ENCODE measurements around the gene KRTAP25-1. TPM values are rescaled to one million over a fixed set of nuclear protein-coding genes. Genes with fewer than 3 reads are reported as not detected.

The KRTAP25-1 gene
- total RNA-seq, 1 experiment from 2014 or later, result not detected

DNA sequence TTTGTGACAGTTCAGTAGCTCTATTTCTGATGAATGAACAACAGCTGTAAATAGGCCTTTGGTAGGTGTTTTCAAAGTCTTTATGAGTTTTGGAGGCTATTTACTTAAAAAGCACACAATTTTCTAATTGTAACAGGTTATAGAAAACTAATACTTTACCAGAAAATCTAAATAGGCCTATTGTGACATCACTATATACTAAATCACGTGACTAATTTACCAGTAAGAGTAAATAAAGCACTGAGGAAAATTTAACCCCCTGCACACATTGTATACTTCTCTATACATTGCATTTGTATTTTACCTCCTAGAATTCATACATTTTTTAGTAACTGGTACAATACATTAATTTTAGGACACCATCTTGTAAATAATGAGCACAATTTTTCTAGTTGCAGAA is 15.8 kb upstream of the KRTAP25-1 start:
- Mint-ChIP-seq H3K4me3 (no peak overlapping the region), H3K27me3 (ENCODE audit: low read depth) (no peaks in the 10 kb centered on the region), H3K4me1 (no peaks in the 10 kb centered on the region), H3K36me3 (ENCODE audit: insufficient read depth in 1 of 3, low read depth in 3 of 3) (no peaks in the 10 kb centered on the region), H3K27ac (no peak overlapping the region), H3K9me3 (no peaks in the 10 kb centered on the region)
- no peak overlapping the region for H2AFZ ChIP-seq (ENCODE audit: low read length)
- no peaks in the 10 kb centered on the region for H4K20me1 ChIP-seq (ENCODE audit: control insufficient read depth, insufficient read depth, insufficient read length)
- no peak overlapping the region for H3K4me2 ChIP-seq (ENCODE audit: insufficient read depth, insufficient read length, low read length)
- H3K27me3 ChIP-seq (ENCODE audit: insufficient read depth, low read length), result no peaks in the 10 kb centered on the region
- H3K79me1 ChIP-seq (ENCODE audit: insufficient read depth, low read depth, low read length, poor library complexity, severe bottlenecking), result no peaks in the 10 kb centered on the region
- no peak overlapping the region for H3K56ac ChIP-seq (ENCODE audit: insufficient read length, low read depth, low read length)
- H4K8ac ChIP-seq (replicated peaks; ENCODE audit: insufficient read length, low read depth, low read length), result no peak overlapping the region
- H3K9ac ChIP-seq (ENCODE audit: extremely low read depth, insufficient read length, low read length), result no peak overlapping the region
- H2BK12ac ChIP-seq (ENCODE audit: insufficient read length, low read depth, low read length), result no peak overlapping the region
- H4K5ac ChIP-seq (ENCODE audit: insufficient read length, low read depth, low read length), result no peak overlapping the region
- WGBS (ENCODE audit: extremely low coverage, insufficient read length, low lambda C conversion rate), result no CpG with 5 or more reads among the region's 1 CpG
- H3K14ac ChIP-seq (ENCODE audit: insufficient read depth, low read length), result no peak overlapping the region
- no peak overlapping the region for H2BK5ac ChIP-seq (ENCODE audit: insufficient read length, low read length)
- DNase-seq, result no peak
- no peak overlapping the region for H3K23ac ChIP-seq (ENCODE audit: insufficient read length, low read depth, low read length)
- no peak overlapping the region for H4K91ac ChIP-seq (ENCODE audit: insufficient read length, low read depth, low read length)
- H2AK5ac ChIP-seq (ENCODE audit: insufficient read length, low read length), result no peak overlapping the region
- TF ChIP-seq, protein P1, sequence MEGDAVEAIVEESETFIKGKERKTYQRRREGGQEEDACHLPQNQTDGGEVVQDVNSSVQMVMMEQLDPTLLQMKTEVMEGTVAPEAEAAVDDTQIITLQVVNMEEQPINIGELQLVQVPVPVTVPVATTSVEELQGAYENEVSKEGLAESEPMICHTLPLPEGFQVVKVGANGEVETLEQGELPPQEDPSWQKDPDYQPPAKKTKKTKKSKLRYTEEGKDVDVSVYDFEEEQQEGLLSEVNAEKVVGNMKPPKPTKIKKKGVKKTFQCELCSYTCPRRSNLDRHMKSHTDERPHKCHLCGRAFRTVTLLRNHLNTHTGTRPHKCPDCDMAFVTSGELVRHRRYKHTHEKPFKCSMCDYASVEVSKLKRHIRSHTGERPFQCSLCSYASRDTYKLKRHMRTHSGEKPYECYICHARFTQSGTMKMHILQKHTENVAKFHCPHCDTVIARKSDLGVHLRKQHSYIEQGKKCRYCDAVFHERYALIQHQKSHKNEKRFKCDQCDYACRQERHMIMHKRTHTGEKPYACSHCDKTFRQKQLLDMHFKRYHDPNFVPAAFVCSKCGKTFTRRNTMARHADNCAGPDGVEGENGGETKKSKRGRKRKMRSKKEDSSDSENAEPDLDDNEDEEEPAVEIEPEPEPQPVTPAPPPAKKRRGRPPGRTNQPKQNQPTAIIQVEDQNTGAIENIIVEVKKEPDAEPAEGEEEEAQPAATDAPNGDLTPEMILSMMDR (conservative IDR thresholded peaks at IDR 0.05), result no peak
- H2BK120ac ChIP-seq (ENCODE audit: low read depth, low read length, poor library complexity, severe bottlenecking), result no peak overlapping the region
- no peaks in the 10 kb centered on the region for H3K4me1 ChIP-seq (ENCODE audit: insufficient read depth, low read length)
- no peak overlapping the region for H3K4ac ChIP-seq (ENCODE audit: low read depth, low read length)
- H3K9me3 ChIP-seq (ENCODE audit: control insufficient read depth, low read depth, low read length), result no peaks in the 10 kb centered on the region
- H3K27ac ChIP-seq (ENCODE audit: insufficient read length, low read depth, low read length), result no peak overlapping the region
- H3K18ac ChIP-seq (ENCODE audit: insufficient read length, low read depth, low read length), result no peak overlapping the region
- H2BK20ac ChIP-seq (ENCODE audit: low read depth, low read length, poor library complexity, severe bottlenecking), result no peak overlapping the region
- no peaks in the 10 kb centered on the region for H3K23me2 ChIP-seq (ENCODE audit: insufficient read length, low read depth, low read length, poor library complexity, severe bottlenecking)
- no peaks in the 10 kb centered on the region for H3K79me2 ChIP-seq (ENCODE audit: insufficient read depth, low read length)
- H3T11ph ChIP-seq (ENCODE audit: low read length), result no peak overlapping the region
- no peak overlapping the region for H2BK15ac ChIP-seq (ENCODE audit: low read depth, low read length)

All from H9 (cell line).